GM12892 (cell line): ENCODE data around the gene RASSF3.
A peak's percentile ranks its signal among the peaks of the same experiment; 100 is the strongest.

ENCODE experiments used
- DNase-seq: peaks from one replicate; pipeline ENCODE4 v3.0.0; 2011; ENCODE audit not compliant: insufficient read length
- FAIRE-seq: peaks from 2 replicates; lab custom pipeline; 2011; peaks lifted over from hg19 to GRCh38; lab: Jason Lieb, UNC
- POLR2A ChIP-seq: IDR thresholded peaks from 2 replicates; pipeline ENCODE4 v1.6.1; 2011; ENCODE audit warnings: low read depth, low read length, control low read depth
- POLR2AphosphoS5 ChIP-seq: IDR thresholded peaks from 2 replicates; pipeline ENCODE4 v1.6.1; 2011; ENCODE audit warnings: low read depth, low read length, control low read depth
- TAF1 ChIP-seq: IDR thresholded peaks from 2 replicates; pipeline ENCODE4 v1.6.1; 2011; ENCODE audit warnings: low read depth, mild to moderate bottlenecking, control low read depth, low read length, borderline replicate concordance

Gene RASSF3

DNA sequence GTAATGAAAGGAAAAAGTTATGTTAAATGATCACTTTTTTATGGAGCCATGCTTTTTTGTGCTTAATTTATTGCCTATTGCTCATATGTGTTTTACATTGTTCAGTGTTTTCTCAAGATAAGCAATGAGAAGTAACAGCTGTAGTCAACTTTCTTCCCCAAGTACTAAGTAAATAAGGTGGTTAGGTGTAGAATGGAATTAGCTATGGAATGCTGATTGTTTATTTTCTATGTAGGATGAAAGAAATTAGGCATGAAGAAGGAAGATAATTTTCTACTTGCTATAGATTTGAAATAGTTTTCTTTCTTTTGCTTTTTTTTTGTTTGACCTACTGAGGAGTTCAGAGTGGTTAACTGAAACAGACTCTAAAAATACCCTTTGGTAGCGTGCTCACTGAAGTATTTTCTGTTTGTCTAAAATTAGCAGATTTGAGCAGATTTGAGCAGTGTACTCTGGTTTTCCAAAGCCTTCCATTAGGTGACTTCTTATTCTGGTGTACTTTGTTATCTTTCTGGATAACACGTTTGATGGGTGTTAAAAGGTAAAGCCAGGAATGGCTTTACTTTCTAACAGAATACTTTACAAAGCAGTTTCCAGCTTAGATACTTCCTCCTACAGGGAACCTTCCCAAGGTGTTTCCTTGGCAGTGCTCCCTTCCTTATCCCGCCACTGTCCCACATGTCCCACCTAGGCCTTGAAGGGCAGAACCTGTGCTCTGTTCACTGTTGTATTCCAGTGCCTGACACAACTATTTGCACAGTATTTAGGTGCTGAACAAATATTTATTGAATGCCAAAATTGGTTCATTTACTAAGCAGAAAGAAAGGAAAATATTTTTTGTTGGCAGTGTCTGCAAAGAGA lies 56.0 kb downstream of the RASSF3 start:
- FAIRE-seq (no peak), DNase-seq (no peak)
- TF ChIP-seq POLR2A (no peak), TAF1 (no peak), POLR2AphosphoS5 (no peak)

DNA sequence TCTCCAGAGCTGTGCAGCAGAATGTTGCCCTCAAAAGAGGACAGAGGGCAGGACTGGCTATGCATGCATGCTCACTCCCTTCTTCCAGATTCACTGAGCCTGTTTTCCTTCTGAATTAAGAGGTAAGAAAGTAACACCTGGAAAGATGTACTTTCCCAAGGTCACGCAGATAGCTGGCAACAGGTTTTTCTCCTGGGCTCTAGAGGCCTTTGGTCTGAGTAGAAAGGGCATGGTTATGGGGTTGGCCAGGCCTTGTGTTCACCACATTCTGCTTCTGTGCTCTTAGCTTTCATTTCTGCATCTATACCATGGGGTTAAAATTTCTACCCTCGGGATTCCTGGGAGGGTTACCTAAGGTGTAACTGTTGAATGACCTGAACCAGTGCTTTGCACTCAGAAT lies 57.5 kb downstream of the RASSF3 start:
- FAIRE-seq = no peak
- no peak for DNase-seq

DNA sequence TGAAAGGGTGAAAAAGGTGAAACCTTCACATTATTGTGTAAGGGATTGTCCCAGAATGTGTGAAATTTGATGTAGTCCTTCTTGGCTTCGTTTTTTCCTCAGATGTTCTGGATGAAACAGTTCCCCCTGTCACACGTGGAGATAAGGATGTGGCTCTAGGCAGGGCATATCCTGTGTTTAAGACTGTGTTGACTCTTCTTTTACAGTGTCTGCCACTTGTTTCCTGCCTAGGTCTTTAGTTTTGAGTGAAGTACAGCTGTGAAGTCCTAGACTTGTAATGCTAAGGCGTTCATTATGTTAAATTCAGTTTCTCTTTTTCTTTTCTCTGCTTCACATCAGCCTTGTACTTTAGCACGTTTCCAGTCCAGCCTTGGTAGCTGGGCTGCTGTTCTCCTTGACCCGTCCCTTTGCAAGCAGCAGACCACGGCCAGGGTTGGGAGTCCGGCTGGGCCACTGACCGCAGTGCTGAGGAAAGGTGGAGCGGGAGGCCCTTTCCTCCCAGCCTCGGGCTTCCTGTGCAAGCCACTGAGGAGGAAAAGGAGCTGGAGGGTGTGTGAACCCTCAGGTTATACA lies 59.1 kb downstream of the RASSF3 start:
- FAIRE-seq = peak; percentile 68
- no peak for DNase-seq

More for the DNA sequence above, 57.5 kb downstream of the RASSF3 start:
- no peak for TF ChIP-seq POLR2A
- no peak for TF ChIP-seq TAF1
- TF ChIP-seq POLR2AphosphoS5 = no peak

DNA sequence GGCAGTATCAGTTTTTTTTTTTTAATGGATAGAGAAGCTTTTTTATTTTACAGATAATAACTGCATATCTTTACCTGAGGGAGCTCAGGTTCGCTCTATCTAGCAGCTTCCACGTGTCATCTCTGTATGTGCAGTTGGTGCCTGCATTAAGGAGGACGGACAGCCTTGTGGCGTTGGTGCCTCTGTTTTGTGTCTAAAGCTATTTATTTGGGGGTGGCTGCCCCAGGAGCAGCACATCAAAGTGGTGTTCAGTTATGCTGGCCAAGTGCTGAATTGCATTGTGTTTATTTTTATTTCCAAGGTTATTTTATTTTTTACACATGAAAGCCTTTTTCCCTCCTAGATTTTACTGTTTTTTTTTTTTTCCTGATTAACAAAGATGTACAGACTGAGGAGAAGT lies 59.7 kb downstream of the RASSF3 start:
- FAIRE-seq = no peak
- no peak for DNase-seq
- TF ChIP-seq TAF1 = no peak
- TF ChIP-seq POLR2A = no peak
- TF ChIP-seq POLR2AphosphoS5 = no peak

More for the DNA sequence above, 59.1 kb downstream of the RASSF3 start:
- no peak for TF ChIP-seq TAF1
- no peak for TF ChIP-seq POLR2AphosphoS5
- TF ChIP-seq POLR2A = 0 out of 2 replicates have a peak, but pooled peaks have one; percentile 30

DNA sequence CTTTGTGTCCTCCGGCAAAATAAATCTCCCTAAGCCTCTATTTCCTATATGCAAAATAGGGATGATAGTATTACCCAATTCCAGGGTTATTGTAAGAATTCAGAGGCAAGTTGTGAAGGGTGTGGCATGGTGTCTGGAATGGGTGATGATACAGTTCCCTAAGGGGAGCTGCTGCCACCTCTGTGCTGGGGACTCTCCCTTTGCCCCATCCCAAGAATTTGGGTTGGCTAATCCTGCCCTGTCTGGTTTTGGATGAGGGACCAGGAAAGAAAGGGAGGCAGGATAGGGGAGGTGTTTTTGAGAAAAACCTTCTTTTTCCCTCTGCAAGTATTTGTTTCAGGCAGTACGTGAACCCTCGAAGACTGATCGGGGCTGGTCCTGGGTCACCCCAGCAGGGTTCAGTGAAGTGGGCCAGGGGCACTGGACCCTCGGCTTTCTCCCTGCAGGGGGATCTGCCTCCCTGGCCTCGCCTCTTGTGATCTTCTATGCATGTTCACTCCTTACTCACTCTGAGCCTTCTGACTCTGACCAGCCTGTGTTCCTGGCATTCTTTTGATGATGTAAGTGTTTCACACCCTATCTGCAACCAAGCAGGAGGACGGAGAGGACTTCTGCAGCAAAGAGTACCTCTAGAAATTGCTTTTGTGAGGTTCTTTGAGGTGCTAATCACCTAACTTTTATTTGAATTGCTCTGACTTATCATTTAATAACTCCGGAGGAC lies 60.8 kb downstream of the RASSF3 start:
- TF ChIP-seq TAF1 (no peak), POLR2A (no peak), POLR2AphosphoS5 (no peak)
- FAIRE-seq (no peak), DNase-seq (no peak)

DNA sequence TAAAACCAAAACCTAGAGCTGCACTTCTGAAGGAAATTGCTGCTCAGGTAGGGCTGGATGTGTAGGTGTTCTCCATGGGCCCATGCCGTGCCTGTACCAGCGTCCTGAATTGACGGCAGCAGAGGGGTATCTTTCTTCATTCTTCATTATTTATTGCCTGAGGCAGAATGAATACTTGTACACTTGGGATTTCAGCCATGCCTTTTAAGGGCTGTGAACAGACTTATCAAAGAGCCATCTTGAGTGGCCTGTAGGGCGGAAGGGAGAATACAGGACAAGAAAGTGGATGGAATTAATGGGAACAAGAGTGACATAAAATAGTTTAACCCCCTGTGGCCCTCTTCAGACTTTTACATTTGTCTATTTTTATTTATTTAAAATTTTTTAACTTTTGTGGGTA lies 61.4 kb downstream of the RASSF3 start:
- no peak for FAIRE-seq
- no peak for TF ChIP-seq TAF1
- TF ChIP-seq POLR2AphosphoS5 = no peak
- no peak for TF ChIP-seq POLR2A
- no peak for DNase-seq

DNA sequence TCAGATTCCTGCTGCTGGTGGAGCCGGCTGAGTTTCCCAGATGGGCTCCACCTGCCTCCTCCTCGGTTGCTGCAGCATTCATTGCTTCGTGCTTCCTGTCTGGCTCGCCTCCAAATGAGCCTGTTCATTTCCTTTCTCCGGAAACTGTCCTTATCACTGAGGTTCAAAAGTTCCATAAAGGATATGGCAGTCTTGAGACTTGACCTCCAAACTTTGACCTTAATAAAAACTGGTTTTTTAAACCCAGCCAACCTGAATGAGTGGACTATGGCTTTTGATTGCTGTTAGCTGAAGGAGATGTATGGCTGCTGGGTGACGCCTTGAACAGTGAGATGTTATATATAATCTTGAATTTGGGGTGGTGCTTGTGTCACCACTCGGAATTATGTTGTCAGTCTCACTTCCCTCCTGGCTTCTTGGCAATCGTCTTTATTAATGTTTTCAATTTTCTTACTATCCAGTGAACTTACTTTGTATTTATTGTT lies 62.7 kb downstream of the RASSF3 start:
- no peak for DNase-seq
- no peak for TF ChIP-seq POLR2AphosphoS5
- TF ChIP-seq POLR2A = no peak
- no peak for TF ChIP-seq TAF1
- FAIRE-seq = no peak

DNA sequence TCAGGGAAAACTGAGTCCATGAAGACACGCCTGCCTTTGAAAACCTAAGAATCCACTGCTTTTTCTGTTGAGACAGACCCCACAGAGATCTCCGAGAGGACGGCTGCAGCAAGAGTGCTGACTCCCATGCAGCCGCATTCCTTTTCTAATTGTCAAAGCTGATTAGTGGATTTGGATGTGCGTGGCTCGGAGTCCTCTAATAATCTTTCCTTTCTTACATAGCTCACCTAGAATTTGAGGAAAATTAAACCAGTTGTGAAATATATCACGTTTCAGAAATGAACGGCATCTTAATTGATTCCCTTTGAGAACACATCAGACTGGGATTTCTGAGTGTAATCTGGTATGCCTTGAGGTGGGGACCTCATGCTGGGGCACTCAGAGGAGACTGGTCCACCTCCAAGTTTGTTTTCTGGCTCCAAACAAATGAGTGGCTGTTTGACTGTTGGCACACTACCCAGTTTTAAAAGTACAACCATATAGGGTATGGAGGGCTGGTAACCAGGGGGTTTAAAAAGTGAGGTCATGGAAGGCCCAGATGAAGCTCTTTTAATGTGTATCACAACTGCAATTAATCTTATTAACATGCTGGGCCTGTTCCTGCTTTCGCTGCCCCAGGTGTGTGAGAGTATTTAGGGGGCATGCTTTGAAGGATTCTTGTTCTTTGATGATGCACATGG lies 63.3 kb downstream of the RASSF3 start:
- FAIRE-seq (no peak), DNase-seq (no peak)
- TF ChIP-seq POLR2A (no peak), TAF1 (no peak), POLR2AphosphoS5 (no peak)

DNA sequence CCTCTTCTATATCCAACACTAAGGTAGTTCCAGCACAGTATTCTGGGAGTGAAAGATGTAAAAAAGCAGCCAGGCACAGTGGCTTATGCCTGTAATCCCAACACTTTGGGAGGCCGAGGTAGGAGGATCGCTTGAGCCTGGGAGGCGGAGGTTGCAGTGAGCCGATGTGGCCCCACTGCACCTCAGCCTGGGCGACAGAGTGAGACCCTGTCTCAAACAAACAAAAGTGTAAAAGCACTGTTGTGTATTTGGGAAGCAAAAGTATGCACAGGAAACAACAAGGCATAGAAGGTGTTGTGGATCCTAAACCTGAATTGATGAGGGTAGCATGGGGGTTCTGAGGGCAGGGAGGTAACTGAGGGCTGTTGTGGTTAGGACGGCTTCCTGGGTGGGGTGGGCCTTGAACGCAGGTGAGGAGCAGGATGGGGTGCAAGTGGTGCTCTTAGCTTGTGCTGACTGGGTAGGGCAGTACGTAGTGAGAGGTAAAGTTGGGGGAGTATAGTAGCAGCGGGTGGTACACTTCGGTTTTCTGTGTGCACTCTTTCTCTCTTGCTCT lies 64.2 kb downstream of the RASSF3 start:
- FAIRE-seq (no peak), DNase-seq (no peak)
- no peak for TF ChIP-seq TAF1
- TF ChIP-seq POLR2A = no peak
- no peak for TF ChIP-seq POLR2AphosphoS5

DNA sequence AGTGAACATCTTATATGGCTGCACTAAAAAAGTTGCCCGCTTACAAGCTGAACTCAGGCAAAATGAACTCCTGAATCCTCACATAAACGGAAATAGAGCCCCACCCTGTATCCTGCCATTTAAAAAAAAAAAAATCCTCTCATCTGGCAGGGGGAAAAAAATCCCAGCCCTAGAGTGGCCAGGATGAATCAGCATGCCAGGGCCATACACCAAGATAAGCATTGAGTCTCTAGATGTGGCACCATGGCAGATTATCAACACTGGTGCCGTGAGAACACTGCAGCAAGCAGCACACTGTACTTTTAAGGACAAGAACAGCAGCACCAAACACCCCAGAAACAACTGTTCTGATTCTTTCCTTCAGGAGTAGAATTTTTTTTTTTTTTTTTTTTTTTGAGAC lies 65.5 kb downstream of the RASSF3 start:
- TF ChIP-seq POLR2AphosphoS5 (no peak), TAF1 (no peak), POLR2A (no peak)
- DNase-seq = no peak
- FAIRE-seq = no peak
